ENCODE results near the gene G6PC1. TPM values are rescaled to one million over a fixed set of nuclear protein-coding genes. Genes with fewer than 3 reads are reported as not detected.
"Not testable (repeated sequence)": the region's sequence is repeated elsewhere in the genome, so short reads cannot be mapped to it uniquely, and the experiment has no call there.

Gene G6PC1
- total and polyA plus RNA-seq, 2 of the 4 experiments (the other 2 are of a cell fraction) = not detected

GRCh38 chr17:42866631-42867575 lies 33.7 kb upstream of the G6PC1 start (continued):
- TF ChIP-seq CTCF (conservative IDR thresholded peaks at IDR 0.05; ENCODE audit: low read depth, low read length) = no peak

DNA sequence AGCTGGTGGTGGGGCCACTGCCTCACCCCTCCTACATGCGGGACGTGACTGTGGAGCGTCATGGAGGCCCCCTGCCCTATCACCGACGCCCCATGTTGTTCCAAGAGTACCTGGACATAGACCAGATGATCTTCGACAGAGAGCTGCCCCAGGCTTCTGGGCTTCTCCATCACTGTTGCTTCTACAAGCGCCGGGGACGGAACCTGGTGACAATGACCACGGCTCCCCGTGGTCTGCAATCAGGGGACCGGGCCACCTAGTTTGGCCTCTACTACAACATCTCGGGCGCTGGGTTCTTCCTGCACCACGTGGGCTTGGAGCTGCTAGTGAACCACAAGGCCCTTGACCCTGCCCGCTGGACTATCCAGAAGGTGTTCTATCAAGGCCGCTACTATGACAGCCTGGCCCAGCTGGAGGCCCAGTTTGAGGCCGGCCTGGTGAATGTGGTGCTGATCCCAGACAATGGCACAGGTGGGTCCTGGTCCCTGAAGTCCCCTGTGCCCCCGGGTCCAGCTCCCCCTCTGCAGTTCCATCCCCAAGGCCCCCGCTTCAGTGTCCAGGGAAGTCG lies 32.8 kb upstream of the G6PC1 start:
- intact Hi-C loops (cut with micrococcal nuclease); H2BK15ac ChIP-seq (ENCODE audit: low read depth, low read length); H4K5ac ChIP-seq (ENCODE audit: low read depth, low read length); DNase-seq; H3K27ac ChIP-seq (ENCODE audit: insufficient read depth, low read length); H3K9me1 ChIP-seq (ENCODE audit: insufficient read depth, low read length); H3K23ac ChIP-seq (ENCODE audit: low read depth, low read length); H3K4me2 ChIP-seq (ENCODE audit: low read depth, low read length); ATAC-seq (ENCODE audit: low read depth); H3K4ac ChIP-seq (ENCODE audit: low read depth, low read length); H4K8ac ChIP-seq (ENCODE audit: low read depth in 2 of 2, low read length in 2 of 2); H2AFZ ChIP-seq (replicated peaks; ENCODE audit: low read length, poor library complexity); H2AK5ac ChIP-seq (ENCODE audit: low read depth, low read length); H3K56ac ChIP-seq (ENCODE audit: extremely low read depth, insufficient read depth, low read length); H3K36me3 ChIP-seq (ENCODE audit: control insufficient read depth, insufficient read depth, low read length); dilution Hi-C loops (cut with HindIII; ENCODE audit: low sequenced_read_pairs, unreplicated experiment); in situ Hi-C loops (cut with MboI; ENCODE audit: low sequenced_read_pairs); H2AK9ac ChIP-seq (replicated peaks; ENCODE audit: low read depth, low read length, poor library complexity); H3K18ac ChIP-seq (ENCODE audit: low read depth, low read length); H3K14ac ChIP-seq (replicated peaks; ENCODE audit: low read depth, low read length); H3K4me3 ChIP-seq (ENCODE audit: insufficient read depth, low read depth, low read length); CTCF ChIA-PET; H3K9ac ChIP-seq (ENCODE audit: low read depth, low read length); H4K20me1 ChIP-seq (ENCODE audit: insufficient read depth, low read length); H3K79me1 ChIP-seq (ENCODE audit: low read depth in 1 of 2, low read length in 2 of 2); BruUV-seq (replicated peaks); POLR2A ChIA-PET (ENCODE audit: unreplicated experiment); H3K4me1 ChIP-seq (ENCODE audit: control insufficient read depth, insufficient read depth, low read length); H4K91ac ChIP-seq (ENCODE audit: insufficient read depth, low read depth, low read length); H2BK120ac ChIP-seq (ENCODE audit: low read depth, low read length); H2BK5ac ChIP-seq (ENCODE audit: low read depth, low read length, poor library complexity, severe bottlenecking); H3K9me3 ChIP-seq (ENCODE audit: control insufficient read depth, insufficient read depth, low read length); H2BK20ac ChIP-seq (ENCODE audit: low read depth, low read length): not testable (repeated sequence)
- peaks cover 15% of the 10 kb centered on the region for H3K27me3 ChIP-seq (ENCODE audit: control insufficient read depth, insufficient read depth, low read length)
- 75% methylated on average over 1 of the region's 21 CpGs; no CpG with 5 or more reads in 1 of the 2 experiments for WGBS, 2 experiments (ENCODE audit: extremely low coverage in 2 of 2, insufficient read length in 1 of 2)
